HepG2 (cell line): ENCODE results near the gene ADIPOR2. TPM values are rescaled to one million over a fixed set of nuclear protein-coding genes. Genes with fewer than 3 reads are reported as not detected.

Experiments used
- GABPA ChIP-seq, 2 experiments: IDR thresholded peaks; 2 replicates each; pipeline ENCODE4 v1.6.1; 2011 to 2016; ENCODE audit warnings: low read depth in 2 of 2, low read length in 1 of 2, missing biosample characterization in 1 of 2, missing genetic modification characterization in 1 of 2
- HIC2 ChIP-seq: sonication (generic); formaldehyde crosslinking; IDR thresholded peaks from 2 replicates; pipeline ENCODE4 v1.9.0; 2022; ENCODE audit warnings: low read depth, missing genetic modification reagents
- MBNL3 ChIP-seq: fragments of 250-450 bp; sonication (Bioruptor Pico); conservative IDR thresholded peaks from 2 replicates; pipeline ENCODE4 v1.8.0; 2022; ENCODE audit warnings: mild to moderate bottlenecking, inconsistent platforms
- PHF8 ChIP-seq: sonication (generic); formaldehyde crosslinking; IDR thresholded peaks from 2 replicates; pipeline ENCODE4 v1.5.0; 2020; ENCODE audit warnings: missing genetic modification reagents
- PPARG ChIP-seq: conservative IDR thresholded peaks from 2 replicates; pipeline ENCODE4 v1.6.1; 2016; ENCODE audit warnings: missing biosample characterization, missing genetic modification reagents
- ZNF10 ChIP-seq: sonication (generic); formaldehyde crosslinking; IDR thresholded peaks from 2 replicates; pipeline ENCODE4 v1.4.0; 2020; ENCODE audit warnings: mild to moderate bottlenecking, low read depth, missing genetic modification reagents, borderline replicate concordance
- ZNF687 ChIP-seq: sonication (generic); formaldehyde crosslinking; IDR thresholded peaks from 2 replicates; pipeline ENCODE4 v1.5.1; 2020; ENCODE audit warnings: mild to moderate bottlenecking, missing genetic modification reagents, moderate library complexity
- polyA plus RNA-seq, 8 experiments: library from polyadenylated mRNA; depleted of rRNA in 3 of 8; stranded (reverse) in 7 of 8; unstranded in 1 of 8; fragments of >200 nt; fragmentation: Illumina TruSeq in 4 of 8; extraction: Trizol in 4 of 8; gene quantifications; 2 replicates each; pipeline versions ENCODE4 v1.2.1 to v1.2.3, GENCODE V29; 2011 to 2016; ENCODE audit warnings: low read depth in 4 of 8, missing spikeins in 1 of 8, mixed read lengths in 1 of 8; ENCODE audit not compliant: insufficient read depth in 1 of 8
- total RNA-seq, 5 experiments: library from RNA; depleted of rRNA; stranded (reverse); fragments of >200 nt; fragmentation: Illumina TruSeq; extraction: Trizol; gene quantifications; 2 replicates each; pipeline ENCODE4 v1.2.3, GENCODE V29; 2016; ENCODE audit warnings: low read depth in 1 of 5
- TF ChIP-seq, protein P1 (sequence below), 2 experiments: sonication (generic) in 1 of 2; formaldehyde crosslinking in 1 of 2; IDR thresholded peaks; 2 replicates each; pipeline versions ENCODE4 v1.4.0 to v1.6.1; 2018 to 2020; ENCODE audit warnings: missing genetic modification reagents in 2 of 2, borderline replicate concordance in 1 of 2, low read depth in 1 of 2, mild to moderate bottlenecking in 1 of 2, missing biosample characterization in 1 of 2
- TF ChIP-seq, protein P2 (sequence below): IDR thresholded peaks from 2 replicates; pipeline ENCODE4 v1.6.1; 2016; ENCODE audit warnings: missing biosample characterization, missing genetic modification reagents, low read depth
- TF ChIP-seq, protein P3 (sequence below): sonication (generic); formaldehyde crosslinking; IDR thresholded peaks from 2 replicates; pipeline ENCODE4 v1.4.0; 2020; ENCODE audit warnings: missing genetic modification reagents

ADIPOR2 gene
- total and polyA plus RNA-seq, 2 of the 13 experiments (the other 11 are each of a cell fraction or from before 2014, with no cell fraction given): 35.2 to 52.2 TPM

DNA sequence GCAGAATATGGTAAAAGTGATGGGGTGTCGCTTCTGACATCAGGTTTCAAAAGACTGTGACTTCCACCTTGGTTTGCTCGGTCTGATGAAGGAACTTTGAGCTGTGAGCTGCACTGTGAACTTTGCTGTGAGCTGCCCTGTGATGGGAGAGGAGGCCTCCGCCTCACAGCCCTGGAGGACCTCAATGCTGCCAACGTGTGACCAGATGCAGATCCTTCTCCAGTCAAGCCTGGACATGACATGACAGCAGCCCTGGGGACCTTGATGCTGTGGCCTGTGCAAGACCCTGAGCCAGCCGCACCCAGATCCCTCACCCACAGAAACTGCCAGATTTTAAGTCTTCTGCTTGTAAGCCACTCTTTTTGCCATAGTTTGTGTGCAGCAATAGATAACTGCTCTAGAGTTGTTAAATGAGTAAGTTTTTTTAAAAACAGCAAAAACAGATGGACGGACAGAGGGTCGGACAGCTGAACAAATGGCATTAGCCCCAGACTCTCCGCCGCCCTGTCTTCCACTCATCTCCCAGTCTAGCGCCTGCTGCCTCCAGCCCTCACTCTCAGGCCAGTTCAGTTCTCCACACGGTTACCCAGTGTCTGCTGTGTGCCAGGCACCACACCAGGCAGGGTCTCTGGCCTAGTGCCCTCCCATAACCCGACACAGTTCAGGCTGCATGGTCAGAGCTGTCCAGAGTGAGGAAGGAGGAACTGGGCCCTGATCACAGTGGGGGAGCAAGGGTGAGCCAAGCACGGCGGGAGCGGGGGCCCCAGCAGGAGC lies 116.4 kb downstream of the ADIPOR2 start (continued):
- TF ChIP-seq ZNF687 (CRISPR knock-in tag) (peak; percentile 83), PPARG (CRISPR knock-in tag) (no peak), ZNF10 (CRISPR knock-in tag) (no peak), HIC2 (CRISPR knock-in tag) (no peak), MBNL3 (CRISPR knock-in tag) (no peak), GABPA (IDR thresholded peaks at IDR 0.05; ENCODE audit: low read depth, low read length) (no peak), GABPA (CRISPR knock-in tag; IDR thresholded peaks at IDR 0.05; ENCODE audit: low read depth) (peak; percentile 15; the same call in 1 of the 2 replicates), PHF8 (CRISPR knock-in tag) (no peak)
- TF ChIP-seq, protein P1, sequence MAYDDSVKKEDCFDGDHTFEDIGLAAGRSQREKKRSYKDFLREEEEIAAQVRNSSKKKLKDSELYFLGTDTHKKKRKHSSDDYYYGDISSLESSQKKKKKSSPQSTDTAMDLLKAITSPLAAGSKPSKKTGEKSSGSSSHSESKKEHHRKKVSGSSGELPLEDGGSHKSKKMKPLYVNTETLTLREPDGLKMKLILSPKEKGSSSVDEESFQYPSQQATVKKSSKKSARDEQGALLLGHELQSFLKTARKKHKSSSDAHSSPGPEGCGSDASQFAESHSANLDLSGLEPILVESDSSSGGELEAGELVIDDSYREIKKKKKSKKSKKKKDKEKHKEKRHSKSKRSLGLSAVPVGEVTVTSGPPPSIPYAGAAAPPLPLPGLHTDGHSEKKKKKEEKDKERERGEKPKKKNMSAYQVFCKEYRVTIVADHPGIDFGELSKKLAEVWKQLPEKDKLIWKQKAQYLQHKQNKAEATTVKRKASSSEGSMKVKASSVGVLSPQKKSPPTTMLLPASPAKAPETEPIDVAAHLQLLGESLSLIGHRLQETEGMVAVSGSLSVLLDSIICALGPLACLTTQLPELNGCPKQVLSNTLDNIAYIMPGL (CRISPR knock-in tag; IDR thresholded peaks at IDR 0.05; ENCODE audit: borderline replicate concordance in 1 of 2, low read depth in 1 of 2): no peak
- TF ChIP-seq, protein P2, sequence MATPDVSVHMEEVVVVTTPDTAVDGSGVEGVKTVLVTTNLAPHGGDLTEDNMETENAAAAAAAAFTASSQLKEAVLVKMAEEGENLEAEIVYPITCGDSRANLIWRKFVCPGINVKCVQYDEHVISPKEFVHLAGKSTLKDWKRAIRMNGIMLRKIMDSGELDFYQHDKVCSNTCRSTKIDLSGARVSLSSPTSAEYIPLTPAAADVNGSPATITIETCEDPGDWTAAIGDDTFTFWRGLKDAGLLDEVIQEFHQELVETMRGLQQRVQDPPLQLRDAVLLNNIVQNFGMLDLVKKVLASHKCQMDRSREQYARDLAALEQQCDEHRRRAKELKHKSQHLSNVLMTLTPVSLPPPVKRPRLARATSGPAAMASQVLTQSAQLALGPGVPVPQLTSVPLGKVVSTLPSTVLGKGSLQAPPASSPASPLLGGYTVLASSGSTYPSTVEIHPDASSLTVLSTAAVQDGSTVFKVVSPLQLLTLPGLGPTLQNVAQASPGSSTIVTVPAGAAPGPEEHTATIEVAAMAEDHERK (CRISPR knock-in tag): no peak
- TF ChIP-seq, protein P3, sequence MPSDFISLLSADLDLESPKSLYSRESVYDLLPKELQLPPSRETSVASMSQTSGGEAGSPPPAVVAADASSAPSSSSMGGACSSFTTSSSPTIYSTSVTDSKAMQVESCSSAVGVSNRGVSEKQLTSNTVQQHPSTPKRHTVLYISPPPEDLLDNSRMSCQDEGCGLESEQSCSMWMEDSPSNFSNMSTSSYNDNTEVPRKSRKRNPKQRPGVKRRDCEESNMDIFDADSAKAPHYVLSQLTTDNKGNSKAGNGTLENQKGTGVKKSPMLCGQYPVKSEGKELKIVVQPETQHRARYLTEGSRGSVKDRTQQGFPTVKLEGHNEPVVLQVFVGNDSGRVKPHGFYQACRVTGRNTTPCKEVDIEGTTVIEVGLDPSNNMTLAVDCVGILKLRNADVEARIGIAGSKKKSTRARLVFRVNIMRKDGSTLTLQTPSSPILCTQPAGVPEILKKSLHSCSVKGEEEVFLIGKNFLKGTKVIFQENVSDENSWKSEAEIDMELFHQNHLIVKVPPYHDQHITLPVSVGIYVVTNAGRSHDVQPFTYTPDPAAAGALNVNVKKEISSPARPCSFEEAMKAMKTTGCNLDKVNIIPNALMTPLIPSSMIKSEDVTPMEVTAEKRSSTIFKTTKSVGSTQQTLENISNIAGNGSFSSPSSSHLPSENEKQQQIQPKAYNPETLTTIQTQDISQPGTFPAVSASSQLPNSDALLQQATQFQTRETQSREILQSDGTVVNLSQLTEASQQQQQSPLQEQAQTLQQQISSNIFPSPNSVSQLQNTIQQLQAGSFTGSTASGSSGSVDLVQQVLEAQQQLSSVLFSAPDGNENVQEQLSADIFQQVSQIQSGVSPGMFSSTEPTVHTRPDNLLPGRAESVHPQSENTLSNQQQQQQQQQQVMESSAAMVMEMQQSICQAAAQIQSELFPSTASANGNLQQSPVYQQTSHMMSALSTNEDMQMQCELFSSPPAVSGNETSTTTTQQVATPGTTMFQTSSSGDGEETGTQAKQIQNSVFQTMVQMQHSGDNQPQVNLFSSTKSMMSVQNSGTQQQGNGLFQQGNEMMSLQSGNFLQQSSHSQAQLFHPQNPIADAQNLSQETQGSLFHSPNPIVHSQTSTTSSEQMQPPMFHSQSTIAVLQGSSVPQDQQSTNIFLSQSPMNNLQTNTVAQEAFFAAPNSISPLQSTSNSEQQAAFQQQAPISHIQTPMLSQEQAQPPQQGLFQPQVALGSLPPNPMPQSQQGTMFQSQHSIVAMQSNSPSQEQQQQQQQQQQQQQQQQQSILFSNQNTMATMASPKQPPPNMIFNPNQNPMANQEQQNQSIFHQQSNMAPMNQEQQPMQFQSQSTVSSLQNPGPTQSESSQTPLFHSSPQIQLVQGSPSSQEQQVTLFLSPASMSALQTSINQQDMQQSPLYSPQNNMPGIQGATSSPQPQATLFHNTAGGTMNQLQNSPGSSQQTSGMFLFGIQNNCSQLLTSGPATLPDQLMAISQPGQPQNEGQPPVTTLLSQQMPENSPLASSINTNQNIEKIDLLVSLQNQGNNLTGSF (CRISPR knock-in tag): no peak
